K562 (cell line): Measurements from ENCODE around the gene CHAMP1. TPM values are rescaled to one million over a fixed set of nuclear protein-coding genes. Genes with fewer than 3 reads are reported as not detected.

Experiments
- ATF7 ChIP-seq: fragments of 450-650 bp; IDR thresholded peaks from 2 replicates; pipeline ENCODE4 v1.7.1; 2014; ENCODE audit warnings: mild to moderate bottlenecking, moderate library complexity
- CBX8 ChIP-seq: fragments of 200-600 bp; sonication (generic); IDR thresholded peaks from 2 replicates; pipeline ENCODE4 v1.6.1; 2012; ENCODE audit warnings: borderline replicate concordance, mixed run types, low read depth, mild to moderate bottlenecking, moderate library complexity, mixed read lengths, low read length, control low read depth, inconsistent platforms; ENCODE audit not compliant: poor library complexity, severe bottlenecking; ENCODE audit errors: extremely low read depth
- GTF2A2 ChIP-seq: IDR thresholded peaks from 2 replicates; pipeline ENCODE4 v1.6.1; 2016; ENCODE audit warnings: mild to moderate bottlenecking, missing genetic modification characterization, missing compliant biosample characterization
- MAFF ChIP-seq: IDR thresholded peaks from 2 replicates; pipeline ENCODE4 v1.6.1; 2012; ENCODE audit warnings: low read length, improper control_type of control experiment
- NR2F6 ChIP-seq: fragments of 450-650 bp; formaldehyde crosslinking; IDR thresholded peaks from 2 replicates; pipeline ENCODE4 v1.4.0; 2020; ENCODE audit warnings: mild to moderate bottlenecking
- PREB ChIP-seq: sonication (generic); formaldehyde crosslinking; IDR thresholded peaks from 2 replicates; pipeline ENCODE4 v1.8.1; 2023; ENCODE audit warnings: mild to moderate bottlenecking, missing genetic modification reagents
- SPI1 ChIP-seq: IDR thresholded peaks from 2 replicates; pipeline ENCODE4 v1.6.1; 2011; ENCODE audit warnings: low read depth, low read length, control low read depth, borderline replicate concordance
- YBX1 ChIP-seq: fragments of 450-650 bp; IDR thresholded peaks from 2 replicates; pipeline ENCODE4 v1.7.1; 2016; ENCODE audit warnings: mild to moderate bottlenecking
- ZNF212 ChIP-seq: fragments of 450-650 bp; formaldehyde crosslinking; IDR thresholded peaks from 2 replicates; pipeline ENCODE4 v1.4.0; 2020; ENCODE audit warnings: mild to moderate bottlenecking
- ZNF277 ChIP-seq: fragments of 250-450 bp; sonication (Bioruptor Pico); IDR thresholded peaks from 2 replicates; pipeline ENCODE4 v1.8.0; 2022; ENCODE audit warnings: inconsistent platforms, mild to moderate bottlenecking, moderate library complexity, borderline replicate concordance
- ZNF764 ChIP-seq: fragments of 250-450 bp; sonication (Bioruptor Pico); IDR thresholded peaks from 2 replicates; pipeline ENCODE4 v1.4.0; 2020; ENCODE audit warnings: low read depth, mild to moderate bottlenecking, moderate library complexity
- polyA plus RNA-seq, 8 experiments: library from polyadenylated mRNA; depleted of rRNA in 4 of 8; stranded (reverse) in 5 of 8; unstranded in 3 of 8; fragments of >200 nt; fragmentation: Nextera tagmentation in 2 of 8; fragmentation: Illumina TruSeq in 1 of 8; extraction: Ambion mirVana in 2 of 8; extraction: Trizol in 1 of 8; gene quantifications; 2 replicates each; pipeline versions ENCODE4 v1.2.1 to v1.2.3, GENCODE V29; 2011 to 2014; ENCODE audit warnings: inconsistent platforms in 1 of 8, missing spikeins in 1 of 8
- total RNA-seq, 7 experiments: library from RNA; depleted of rRNA in 6 of 7; stranded (reverse); fragments of >200 nt in 6 of 7; fragmentation: Illumina TruSeq in 2 of 7; extraction: Trizol in 2 of 7; gene quantifications; 2 replicates each; pipeline versions ENCODE4 v1.2.1 to v1.2.3, GENCODE V29; 2011 to 2021; ENCODE audit warnings: low replicate concordance in 1 of 7

Gene CHAMP1
- total and polyA plus RNA-seq, 9 of the 15 experiments (the other 6 are each of a cell fraction or from before 2014, with no cell fraction given) = 0.70 to 40.6 (median 15.3) TPM

GRCh38 chr13:114296448-114296847 is 17.9 kb upstream of the CHAMP1 start (continued):
- no peak for TF ChIP-seq CBX8
- TF ChIP-seq GTF2A2 (tag) = no peak
- no peak for TF ChIP-seq PREB (CRISPR knock-in tag)
- TF ChIP-seq ATF7 = no peak
- TF ChIP-seq ZNF277 (CRISPR knock-in tag) = no peak
- peak; percentile 61 for TF ChIP-seq MAFF
- TF ChIP-seq YBX1 = no peak
- TF ChIP-seq SPI1 = no peak
- TF ChIP-seq ZNF212 (CRISPR knock-in tag) = no peak
- no peak for TF ChIP-seq ZNF764 (CRISPR knock-in tag)
- no peak for TF ChIP-seq NR2F6 (CRISPR knock-in tag)
